ENCODE results near the gene CALN1. TPM values are rescaled to one million over a fixed set of nuclear protein-coding genes. Genes with fewer than 3 reads are reported as not detected.

The CALN1 gene
- total and polyA plus RNA-seq, 9 of the 15 experiments (the other 6 are each of a cell fraction or from before 2014, with no cell fraction given) = 1.4 to 7.5 (median 3.3) TPM

GRCh38 chr7:72292118-72292517, 120.0 kb downstream of the CALN1 start (continued):
- TF ChIP-seq, protein P1, sequence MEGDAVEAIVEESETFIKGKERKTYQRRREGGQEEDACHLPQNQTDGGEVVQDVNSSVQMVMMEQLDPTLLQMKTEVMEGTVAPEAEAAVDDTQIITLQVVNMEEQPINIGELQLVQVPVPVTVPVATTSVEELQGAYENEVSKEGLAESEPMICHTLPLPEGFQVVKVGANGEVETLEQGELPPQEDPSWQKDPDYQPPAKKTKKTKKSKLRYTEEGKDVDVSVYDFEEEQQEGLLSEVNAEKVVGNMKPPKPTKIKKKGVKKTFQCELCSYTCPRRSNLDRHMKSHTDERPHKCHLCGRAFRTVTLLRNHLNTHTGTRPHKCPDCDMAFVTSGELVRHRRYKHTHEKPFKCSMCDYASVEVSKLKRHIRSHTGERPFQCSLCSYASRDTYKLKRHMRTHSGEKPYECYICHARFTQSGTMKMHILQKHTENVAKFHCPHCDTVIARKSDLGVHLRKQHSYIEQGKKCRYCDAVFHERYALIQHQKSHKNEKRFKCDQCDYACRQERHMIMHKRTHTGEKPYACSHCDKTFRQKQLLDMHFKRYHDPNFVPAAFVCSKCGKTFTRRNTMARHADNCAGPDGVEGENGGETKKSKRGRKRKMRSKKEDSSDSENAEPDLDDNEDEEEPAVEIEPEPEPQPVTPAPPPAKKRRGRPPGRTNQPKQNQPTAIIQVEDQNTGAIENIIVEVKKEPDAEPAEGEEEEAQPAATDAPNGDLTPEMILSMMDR (IDR thresholded peaks at IDR 0.05 in 2 of 3, conservative IDR thresholded peaks at IDR 0.05 in 1 of 3; ENCODE audit: insufficient read depth in 2 of 3, low read depth in 1 of 3, low read length in 3 of 3) = peak in 2 of 3 experiments; percentile 41 to 78; a peak in 4 of 6 replicates
- TF ChIP-seq CTBP1 (IDR thresholded peaks at IDR 0.05; ENCODE audit: borderline replicate concordance) (no peak), ZNF707 (CRISPR knock-in tag; conservative IDR thresholded peaks at IDR 0.05) (no peak), ZNF668 (CRISPR knock-in tag; IDR thresholded peaks at IDR 0.05) (no peak), TGIF2 (CRISPR knock-in tag; IDR thresholded peaks at IDR 0.05) (no peak)
- TF ChIP-seq, protein P2, sequence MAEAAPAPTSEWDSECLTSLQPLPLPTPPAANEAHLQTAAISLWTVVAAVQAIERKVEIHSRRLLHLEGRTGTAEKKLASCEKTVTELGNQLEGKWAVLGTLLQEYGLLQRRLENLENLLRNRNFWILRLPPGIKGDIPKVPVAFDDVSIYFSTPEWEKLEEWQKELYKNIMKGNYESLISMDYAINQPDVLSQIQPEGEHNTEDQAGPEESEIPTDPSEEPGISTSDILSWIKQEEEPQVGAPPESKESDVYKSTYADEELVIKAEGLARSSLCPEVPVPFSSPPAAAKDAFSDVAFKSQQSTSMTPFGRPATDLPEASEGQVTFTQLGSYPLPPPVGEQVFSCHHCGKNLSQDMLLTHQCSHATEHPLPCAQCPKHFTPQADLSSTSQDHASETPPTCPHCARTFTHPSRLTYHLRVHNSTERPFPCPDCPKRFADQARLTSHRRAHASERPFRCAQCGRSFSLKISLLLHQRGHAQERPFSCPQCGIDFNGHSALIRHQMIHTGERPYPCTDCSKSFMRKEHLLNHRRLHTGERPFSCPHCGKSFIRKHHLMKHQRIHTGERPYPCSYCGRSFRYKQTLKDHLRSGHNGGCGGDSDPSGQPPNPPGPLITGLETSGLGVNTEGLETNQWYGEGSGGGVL (CRISPR knock-in tag; IDR thresholded peaks at IDR 0.05) = no peak

- CTCF ChIA-PET (ENCODE audit: low intra/inter-chr PET ratio) = no interaction called here
- Histone ChIP-seq H3K79me2 (ENCODE audit: control insufficient read depth, insufficient read depth, low read length) (no peaks in the 10 kb centered on the region), H3K9me1 (ENCODE audit: control insufficient read depth, insufficient read depth, low read length) (no peaks in the 10 kb centered on the region), H4K20me1 (replicated peaks; ENCODE audit: control insufficient read depth, insufficient read depth, low read length) (no peaks in the 10 kb centered on the region; the same call in 1 of the 2 replicates), H3K27ac (ENCODE audit: extremely low read depth, low read depth, low read length) (no peak overlapping the region), H3K4me3 (no peak overlapping the region), H3K36me3 (ENCODE audit: control insufficient read depth, insufficient read depth, low read length) (no peaks in the 10 kb centered on the region), H3K4me2 (ENCODE audit: insufficient read depth, low read length) (no peak overlapping the region), H3K4me1 (replicated peaks in 1 of 2; ENCODE audit: control insufficient read depth in 2 of 2, insufficient read depth in 2 of 2, low read length in 2 of 2) (no peaks in the 10 kb centered on the region; a peak in 1 of 5 replicates), H3K27me3 (ENCODE audit: control insufficient read depth in 2 of 2, insufficient read depth in 2 of 2, low read length in 2 of 2) (no peaks in the 10 kb centered on the region), H2AFZ (ENCODE audit: low read depth, low read length) (no peak overlapping the region), H3K9me3 (replicated peaks; ENCODE audit: control insufficient read depth, insufficient read depth, low read depth, low read length) (no peaks in the 10 kb centered on the region), H3K9ac (ENCODE audit: insufficient read depth in 1 of 2, low read depth in 2 of 2, low read length in 2 of 2) (no peak overlapping the region)
- intact Hi-C loops (cut with micrococcal nuclease) (no loop called here), in situ Hi-C loops (cut with MboI) (no loop called here)
- POLR2A ChIA-PET = no interaction called here
- 0% methylated on average over 1 of the region's 1 CpG for WGBS (ENCODE audit: insufficient coverage, low coverage, missing lambda C conversion rate)
- ATAC-seq (no peak), DNase-seq (ENCODE audit: extremely low read depth in 1 of 4, low spot score in 3 of 4) (no peak), FAIRE-seq (no peak)
- TF ChIP-seq NFE2 (IDR thresholded peaks at IDR 0.05; ENCODE audit: low read depth) (peak; percentile 34; the same call in 1 of the 2 replicates), MAFG (tag; conservative IDR thresholded peaks at IDR 0.05) (0 out of 2 replicates have a peak, but pooled peaks have one; percentile 5), MAFK (IDR thresholded peaks at IDR 0.05; ENCODE audit: low read length) (no peak)
- BruUV-seq (replicated peaks) = no TSS peak
These were observed 125.6 kb downstream of the CALN1 start for GRCh38 chr7:72286519-72286918.
